Measurements from ENCODE around the gene TMEM129.

DNA sequence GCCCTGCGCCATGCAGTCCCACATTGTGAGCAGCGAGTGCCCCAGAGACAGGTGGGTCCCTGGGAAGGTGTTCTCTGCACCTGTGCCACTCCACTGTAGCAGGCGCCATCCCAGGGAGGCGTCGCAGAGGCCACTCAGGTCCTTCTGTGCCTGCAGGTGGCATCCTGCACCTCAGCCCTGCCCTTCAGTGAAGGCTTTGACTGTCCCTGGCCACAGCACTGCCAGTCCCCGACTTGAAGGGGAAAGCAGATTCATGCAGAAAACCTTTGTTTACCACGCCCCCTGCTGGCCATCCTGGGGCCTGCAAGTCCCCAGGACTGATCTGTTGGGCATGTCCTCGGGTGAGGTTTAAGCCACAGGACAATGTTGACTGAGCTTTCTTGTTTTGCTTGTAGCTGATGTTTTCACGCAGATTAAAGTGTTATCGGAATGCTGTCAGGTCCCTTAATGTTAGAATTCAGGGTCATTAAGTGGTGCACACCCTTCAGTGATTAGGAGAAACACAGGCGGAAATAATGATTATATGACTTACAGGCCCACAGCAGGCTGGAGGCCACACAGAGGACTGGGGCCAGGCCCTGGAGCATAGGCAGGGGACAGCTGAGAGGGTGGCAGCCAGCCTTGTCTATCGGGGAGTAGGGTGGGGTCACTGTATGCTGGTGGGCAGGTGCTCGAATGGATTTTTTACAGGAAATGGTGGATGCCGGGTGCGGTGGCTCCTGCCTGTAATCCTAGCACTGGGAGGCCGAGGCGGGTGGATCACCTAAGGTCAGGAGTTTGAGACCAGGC lies 5.2 kb upstream of the TMEM129 start:
- TF ChIP-seq, protein P1, sequence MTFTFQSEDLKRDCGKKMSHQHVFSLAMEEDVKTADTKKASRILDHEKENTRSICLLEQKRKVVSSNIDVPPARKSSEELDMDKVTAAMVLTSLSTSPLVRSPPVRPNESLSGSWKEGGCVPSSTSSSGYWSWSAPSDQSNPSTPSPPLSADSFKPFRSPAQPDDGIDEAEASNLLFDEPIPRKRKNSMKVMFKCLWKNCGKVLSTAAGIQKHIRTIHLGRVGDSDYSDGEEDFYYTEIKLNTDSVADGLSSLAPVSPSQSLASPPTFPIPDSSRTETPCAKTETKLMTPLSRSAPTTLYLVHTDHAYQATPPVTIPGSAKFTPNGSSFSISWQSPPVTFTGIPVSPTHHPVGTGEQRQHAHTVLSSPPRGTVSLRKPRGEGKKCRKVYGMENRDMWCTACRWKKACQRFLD (tag by site-specific recombination; IDR thresholded peaks at IDR 0.05), result no peak
- TF ChIP-seq GLI4 (tag by site-specific recombination; IDR thresholded peaks at IDR 0.05) (no peak), KLF10 (tag by site-specific recombination; IDR thresholded peaks at IDR 0.05) (no peak), BCL11A (tag by site-specific recombination; IDR thresholded peaks at IDR 0.05; ENCODE audit: low read depth) (no peak)
- TF ChIP-seq, protein P2, sequence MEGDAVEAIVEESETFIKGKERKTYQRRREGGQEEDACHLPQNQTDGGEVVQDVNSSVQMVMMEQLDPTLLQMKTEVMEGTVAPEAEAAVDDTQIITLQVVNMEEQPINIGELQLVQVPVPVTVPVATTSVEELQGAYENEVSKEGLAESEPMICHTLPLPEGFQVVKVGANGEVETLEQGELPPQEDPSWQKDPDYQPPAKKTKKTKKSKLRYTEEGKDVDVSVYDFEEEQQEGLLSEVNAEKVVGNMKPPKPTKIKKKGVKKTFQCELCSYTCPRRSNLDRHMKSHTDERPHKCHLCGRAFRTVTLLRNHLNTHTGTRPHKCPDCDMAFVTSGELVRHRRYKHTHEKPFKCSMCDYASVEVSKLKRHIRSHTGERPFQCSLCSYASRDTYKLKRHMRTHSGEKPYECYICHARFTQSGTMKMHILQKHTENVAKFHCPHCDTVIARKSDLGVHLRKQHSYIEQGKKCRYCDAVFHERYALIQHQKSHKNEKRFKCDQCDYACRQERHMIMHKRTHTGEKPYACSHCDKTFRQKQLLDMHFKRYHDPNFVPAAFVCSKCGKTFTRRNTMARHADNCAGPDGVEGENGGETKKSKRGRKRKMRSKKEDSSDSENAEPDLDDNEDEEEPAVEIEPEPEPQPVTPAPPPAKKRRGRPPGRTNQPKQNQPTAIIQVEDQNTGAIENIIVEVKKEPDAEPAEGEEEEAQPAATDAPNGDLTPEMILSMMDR (tag by site-specific recombination; IDR thresholded peaks at IDR 0.05), result peak; percentile 79
